GM19351 (cell line): ENCODE results near the gene EIPR1.

Source experiments
- ATAC-seq: cut with Tn5 transposase; IDR thresholded peaks from one replicate; pipeline ENCODE4 v1.9.1; 2021; ENCODE audit warnings: mild to moderate bottlenecking, moderate library complexity; ENCODE audit not compliant: unreplicated experiment

EIPR1 gene

GRCh38 chr2:3256605-3257004 lies 121.0 kb downstream of the EIPR1 start:
- ATAC-seq: no peak

- ATAC-seq: no peak
Observed at GRCh38 chr2:3256157-3256556, 121.5 kb downstream of the EIPR1 start.

- ATAC-seq: peak; percentile 78
Observed at GRCh38 chr2:3254442-3254941, 123.1 kb downstream of the EIPR1 start.

- ATAC-seq: no peak
Observed at GRCh38 chr2:3253913-3254441, 123.6 kb downstream of the EIPR1 start.

- ATAC-seq: no peak
Observed at GRCh38 chr2:3251946-3252345, 125.7 kb downstream of the EIPR1 start.

- ATAC-seq: no peak
Observed at GRCh38 chr2:3249476-3249962, 128.1 kb downstream of the EIPR1 start.

- ATAC-seq: no peak
Observed at GRCh38 chr2:3248754-3249475, 128.7 kb downstream of the EIPR1 start.

- no peak for ATAC-seq
Observed at GRCh38 chr2:3246928-3247714, 130.5 kb downstream of the EIPR1 start.

- ATAC-seq: no peak
Observed at GRCh38 chr2:3246406-3246805, 131.2 kb downstream of the EIPR1 start.

GRCh38 chr2:3244486-3244885 lies 133.1 kb downstream of the EIPR1 start:
- no peak for ATAC-seq

- ATAC-seq: no peak
Observed at GRCh38 chr2:3243804-3244203, 133.8 kb downstream of the EIPR1 start.

GRCh38 chr2:3242747-3243369 lies 134.8 kb downstream of the EIPR1 start:
- ATAC-seq: peak; percentile 32

GRCh38 chr2:3241971-3242746 lies 135.5 kb downstream of the EIPR1 start:
- no peak for ATAC-seq

GRCh38 chr2:3238951-3239841 lies 138.4 kb downstream of the EIPR1 start:
- ATAC-seq: peak; percentile 91

GRCh38 chr2:3236300-3237045 lies 141.1 kb downstream of the EIPR1 start:
- no peak for ATAC-seq

GRCh38 chr2:3233877-3234276 lies 143.7 kb downstream of the EIPR1 start:
- no peak for ATAC-seq

- no peak for ATAC-seq
Observed at GRCh38 chr2:3229221-3229620, 148.4 kb downstream of the EIPR1 start.

GRCh38 chr2:3224681-3225080 lies 152.9 kb downstream of the EIPR1 start:
- no peak for ATAC-seq
